NT2/D1 (cell line): ENCODE measurements around the gene ETS1.

ENCODE experiments used
- SUZ12 ChIP-seq: IDR thresholded peaks from 2 replicates; pipeline ENCODE4 v1.6.1; 2011; ENCODE audit not compliant: insufficient read length, insufficient read depth; ENCODE audit errors: extremely low read depth
- YY1 ChIP-seq: IDR thresholded peaks from 2 replicates; pipeline ENCODE4 v1.6.1; 2011; ENCODE audit not compliant: insufficient read length, insufficient read depth
- ZNF274 ChIP-seq: IDR thresholded peaks from 2 replicates; pipeline ENCODE4 v1.6.1; 2011; ENCODE audit warnings: mild to moderate bottlenecking, low read depth, low read length

GRCh38 chr11:128424271-128424711 is 163.1 kb downstream of the ETS1 start:
- TF ChIP-seq ZNF274, result no peak
- no peak for TF ChIP-seq SUZ12
- TF ChIP-seq YY1, result no peak
